Caco-2 (cell line): ENCODE data around the gene MAST4. TPM values are rescaled to one million over a fixed set of nuclear protein-coding genes. Genes with fewer than 3 reads are reported as not detected.

ENCODE experiments used
- BruUV-seq: library from RNA; stranded (reverse); fragments of 400-500 nt; replicated peaks from 2 replicates; lab custom pipeline; 2021; lab: Mats Ljungman, UMichigan
- CTCF ChIA-PET: fragments of 300-600 bp; sonication (Branson Sonifier 250); formaldehyde crosslinking; loops from one replicate; lab custom pipeline; 2022; ENCODE audit warnings: antibody characterized with exemption; lab: Charles Lee
- POLR2A ChIA-PET: fragments of 300-600 bp; sonication (Branson Sonifier 250); formaldehyde crosslinking; loops from one replicate; lab custom pipeline; 2022; ENCODE audit warnings: antibody characterized with exemption; lab: Charles Lee
- DNase-seq, 2 experiments: peaks; one replicate each; pipeline versions ENCODE4 v3.0.0 to v3.0.0-alpha.2; 2020 to 2022
- H3K27me3 ChIP-seq: replicated peaks from 2 replicates; pipeline ENCODE4 v1.6.0; 2011; ENCODE audit warnings: low read length; ENCODE audit not compliant: control insufficient read depth, insufficient read depth
- H3K36me3 ChIP-seq: 2 replicates; pipeline ENCODE4 v1.5.1; 2011; ENCODE audit warnings: low read length; ENCODE audit not compliant: control insufficient read depth, insufficient read depth
- H3K4me1 ChIP-seq: fragments of 250-450 bp; sonication (Bioruptor Pico); 2 replicates; pipeline ENCODE4 v1.5.1; 2020; ENCODE audit warnings: mild to moderate bottlenecking
- H3K4me3 ChIP-seq: 2 replicates; pipeline ENCODE4 v1.5.1; 2011; ENCODE audit warnings: low read depth, mild to moderate bottlenecking, control low read depth, low read length
- H3K9me3 ChIP-seq: fragments of 250-450 bp; sonication (Bioruptor Pico); 2 replicates; pipeline ENCODE4 v1.5.1; 2020; ENCODE audit warnings: mild to moderate bottlenecking, moderate library complexity
- H3K27ac Mint-ChIP-seq: one replicate; pipeline ENCODE4 v1.8.0; 2022; ENCODE audit warnings: mixed read lengths; ENCODE audit not compliant: unreplicated experiment
- H3K27me3 Mint-ChIP-seq: one replicate; pipeline ENCODE4 v1.8.0; 2022; ENCODE audit warnings: mixed read lengths; ENCODE audit not compliant: insufficient read depth, unreplicated experiment
- H3K36me3 Mint-ChIP-seq: one replicate; pipeline ENCODE4 v1.8.0; 2022; ENCODE audit warnings: mild to moderate bottlenecking, mixed read lengths; ENCODE audit not compliant: insufficient read depth, unreplicated experiment
- H3K4me1 Mint-ChIP-seq: one replicate; pipeline ENCODE4 v1.8.0; 2022; ENCODE audit warnings: low read depth, mixed read lengths; ENCODE audit not compliant: unreplicated experiment
- H3K4me3 Mint-ChIP-seq: one replicate; pipeline ENCODE4 v1.8.0; 2022; ENCODE audit warnings: mild to moderate bottlenecking, moderate library complexity, mixed read lengths; ENCODE audit not compliant: unreplicated experiment
- H3K9me3 Mint-ChIP-seq: one replicate; pipeline ENCODE4 v1.8.0; 2022; ENCODE audit warnings: mixed read lengths; ENCODE audit not compliant: unreplicated experiment
- CTCF ChIP-seq, 2 experiments: fragments of 200-600 bp in 1 of 2; IDR thresholded peaks; 1 replicate in 1 of 2; 2 replicates in 1 of 2; pipeline versions ENCODE4 v1.5.1 to v1.8.0; 2011 to 2022; ENCODE audit warnings: antibody characterized with exemption in 1 of 2, control low read depth in 1 of 2, inconsistent platforms in 1 of 2, low read depth in 1 of 2, low read length in 1 of 2, mild to moderate bottlenecking in 1 of 2, moderate library complexity in 1 of 2; ENCODE audit not compliant: insufficient read depth in 1 of 2, severe bottlenecking in 1 of 2, unreplicated experiment in 1 of 2
- intact Hi-C: fragments of 100-400 bp; cut with micrococcal nuclease; formaldehyde crosslinking; loops from one replicate; pipeline ENCODE4 v1.10.0; 2022; ENCODE audit not compliant: unreplicated experiment
- total RNA-seq: library from RNA; stranded (reverse); gene quantifications from 2 replicates; pipeline ENCODE4 v1.2.3, GENCODE V29; 2022

The MAST4 gene
- total RNA-seq, 1 experiment from 2014 or later, result 17.8 TPM

- BruUV-seq, result no TSS peak
- H3K4me3 Mint-ChIP-seq, result no peak overlapping the region
- no peak for TF ChIP-seq CTCF (IDR thresholded peaks at IDR 0.05; ENCODE audit: insufficient read depth in 1 of 2, low read depth in 1 of 2, low read length in 1 of 2, severe bottlenecking in 1 of 2, unreplicated experiment in 1 of 2)
- no peaks in the 10 kb centered on the region for H3K27me3 Mint-ChIP-seq
- peak overlapping the region; percentile 19 for H3K27ac Mint-ChIP-seq
- no peaks in the 10 kb centered on the region for H3K27me3 ChIP-seq
- no peaks in the 10 kb centered on the region for H3K9me3 Mint-ChIP-seq
- no peaks in the 10 kb centered on the region for H3K36me3 ChIP-seq
- ChIA-PET CTCF (no interaction called here), POLR2A (no interaction called here)
- peaks cover 6% of the 10 kb centered on the region for H3K36me3 Mint-ChIP-seq
- intact Hi-C loops, result no loop called here
- peaks cover 16% of the 10 kb centered on the region for H3K4me1 ChIP-seq
- DNase-seq, result no peak
- peaks cover 19% of the 10 kb centered on the region for H3K4me1 Mint-ChIP-seq
- no peaks in the 10 kb centered on the region for H3K9me3 ChIP-seq
- H3K4me3 ChIP-seq, result no peak overlapping the region
These were observed 397.3 kb downstream of the MAST4 start for GRCh38 chr5:66993448-66993847.

GRCh38 chr5:66993882-66994281 lies 397.7 kb downstream of the MAST4 start:
- ChIA-PET CTCF (no interaction called here), POLR2A (interaction anchor here (0.5 kb wide), 1 partner anchor 1245 kb away, joined by 3 read pairs; no protein-coding TSS in a partner anchor)
- Histone ChIP-seq H3K4me1 (peaks cover 16% of the 10 kb centered on the region), H3K9me3 (no peaks in the 10 kb centered on the region), H3K36me3 (no peaks in the 10 kb centered on the region), H3K4me3 (no peak overlapping the region), H3K27me3 (no peaks in the 10 kb centered on the region)
- Mint-ChIP-seq H3K4me1 (peaks cover 19% of the 10 kb centered on the region), H3K4me3 (no peak overlapping the region), H3K9me3 (no peaks in the 10 kb centered on the region), H3K27ac (peak overlapping the region; percentile 19), H3K27me3 (no peaks in the 10 kb centered on the region), H3K36me3 (peaks cover 6% of the 10 kb centered on the region)
- intact Hi-C loops, result no loop called here
- no peak for DNase-seq
- TF ChIP-seq CTCF (IDR thresholded peaks at IDR 0.05; ENCODE audit: insufficient read depth in 1 of 2, low read depth in 1 of 2, low read length in 1 of 2, severe bottlenecking in 1 of 2, unreplicated experiment in 1 of 2), result no peak
- BruUV-seq, result no TSS peak

- no peaks in the 10 kb centered on the region for H3K27me3 ChIP-seq
- TF ChIP-seq CTCF (IDR thresholded peaks at IDR 0.05; ENCODE audit: insufficient read depth in 1 of 2, low read depth in 1 of 2, low read length in 1 of 2, severe bottlenecking in 1 of 2, unreplicated experiment in 1 of 2), result no peak
- peak in 1 of 2 experiments; percentile 44 for DNase-seq
- H3K4me3 ChIP-seq, result no peak overlapping the region
- Mint-ChIP-seq H3K27me3 (no peaks in the 10 kb centered on the region), H3K36me3 (peaks cover 6% of the 10 kb centered on the region), H3K9me3 (no peaks in the 10 kb centered on the region), H3K4me3 (peak overlapping the region; percentile 16), H3K27ac (no peak overlapping the region), H3K4me1 (peaks cover 26% of the 10 kb centered on the region)
- peaks cover 16% of the 10 kb centered on the region for H3K4me1 ChIP-seq
- CTCF ChIA-PET, result interaction anchor here (1.1 kb wide), 1 partner anchor 75 kb away, joined by 3 read pairs; no protein-coding TSS in a partner anchor
- no peaks in the 10 kb centered on the region for H3K9me3 ChIP-seq
- intact Hi-C loops, result loop anchor here (1.0 kb wide), 1 partner anchor 9 kb away; no protein-coding TSS in a partner anchor
- no TSS peak for BruUV-seq
- no peaks in the 10 kb centered on the region for H3K36me3 ChIP-seq
- POLR2A ChIA-PET, result no interaction called here
These were observed 398.6 kb downstream of the MAST4 start for GRCh38 chr5:66994790-66995189.
